GM19023 (cell line): ENCODE measurements around the gene MAPKBP1.
"Not testable (repeated sequence)": the region's sequence is repeated elsewhere in the genome, so short reads cannot be mapped to it uniquely, and the experiment has no call there.

Experiments used
- ATAC-seq: cut with Tn5 transposase; IDR thresholded peaks from one replicate; pipeline ENCODE4 v1.9.1; 2021; ENCODE audit warnings: mild to moderate bottlenecking, moderate library complexity; ENCODE audit not compliant: unreplicated experiment

MAPKBP1 gene

DNA sequence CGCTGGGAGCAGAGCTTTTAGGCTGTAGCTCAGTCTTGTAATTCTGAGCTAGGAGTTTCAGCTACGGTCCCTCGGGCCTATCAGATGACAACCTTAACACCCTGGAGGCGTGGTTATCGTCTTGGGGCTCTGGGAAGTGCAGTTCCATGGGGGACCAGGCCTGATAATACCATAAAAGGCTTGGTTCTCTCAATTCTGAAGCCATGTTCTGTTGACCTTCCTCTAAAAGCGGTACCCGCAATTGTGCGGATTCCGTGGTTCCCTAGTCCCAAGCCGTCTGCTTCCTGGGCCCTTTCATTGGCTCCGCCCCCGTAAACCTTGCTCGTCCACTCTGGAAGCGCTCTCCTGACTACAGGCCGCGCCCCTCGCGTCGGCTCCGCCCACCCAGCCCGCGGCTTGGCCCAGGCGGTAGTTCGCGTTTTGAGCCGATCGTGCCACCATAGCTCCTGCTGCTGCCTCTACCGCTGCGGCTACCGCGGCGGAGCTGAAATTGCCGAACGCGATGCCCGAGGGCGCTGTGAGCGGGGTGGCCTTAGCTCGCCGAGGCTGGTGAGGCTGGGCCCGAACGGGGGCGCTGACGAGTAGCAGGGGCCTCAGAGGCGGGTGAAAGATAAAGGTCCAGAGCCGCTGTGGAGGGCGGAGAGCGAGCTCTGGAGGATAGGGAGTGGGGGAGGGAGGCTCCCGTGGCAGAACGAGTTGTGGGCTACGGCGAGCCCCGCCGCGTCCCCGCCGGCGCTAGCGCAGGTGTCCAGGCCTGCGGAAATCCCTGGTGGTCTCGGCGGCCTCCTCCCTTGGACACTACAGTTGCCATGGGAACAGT lies at the start of gene MAPKBP1:
MAPKBP1 (plus strand) TSS at position 423 of the 820 bp plus-strand sequence. CDS start 792 bp downstream, outside the sequence.
- peak; percentile 87 for ATAC-seq

GRCh38 chr15:41727143-41727542 lies 47.1 kb upstream of the MAPKBP1 start:
- no peak for ATAC-seq

GRCh38 chr15:41728061-41728460 lies 46.2 kb upstream of the MAPKBP1 start:
- not testable (repeated sequence) for ATAC-seq

DNA sequence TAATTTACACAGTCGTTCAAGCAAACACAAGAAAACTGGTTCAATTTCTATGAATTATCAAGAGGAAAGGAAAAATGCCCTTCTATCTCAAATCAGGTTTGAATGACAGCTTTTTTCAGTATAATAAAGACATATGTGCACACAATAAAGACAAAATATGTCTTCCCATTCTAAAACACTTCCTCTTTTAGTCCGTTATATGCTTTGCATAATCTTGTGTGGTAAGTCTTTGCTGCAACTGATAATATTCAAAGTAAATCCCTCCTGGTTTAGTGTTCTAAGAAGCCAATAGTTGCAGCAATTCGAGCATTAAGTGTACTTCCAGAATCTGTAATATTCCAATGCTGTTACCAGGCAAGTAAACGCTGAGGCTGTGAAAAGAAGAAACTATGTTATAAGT lies 43.7 kb upstream of the MAPKBP1 start:
- no peak for ATAC-seq

- ATAC-seq = no peak
Observed at GRCh38 chr15:41732483-41732882, 41.8 kb upstream of the MAPKBP1 start.

GRCh38 chr15:41734079-41734478 lies 40.2 kb upstream of the MAPKBP1 start:
- no peak for ATAC-seq

GRCh38 chr15:41735046-41735445 lies 39.2 kb upstream of the MAPKBP1 start:
- ATAC-seq = no peak

GRCh38 chr15:41735492-41735891 lies 38.8 kb upstream of the MAPKBP1 start:
- ATAC-seq = not testable (repeated sequence)

DNA sequence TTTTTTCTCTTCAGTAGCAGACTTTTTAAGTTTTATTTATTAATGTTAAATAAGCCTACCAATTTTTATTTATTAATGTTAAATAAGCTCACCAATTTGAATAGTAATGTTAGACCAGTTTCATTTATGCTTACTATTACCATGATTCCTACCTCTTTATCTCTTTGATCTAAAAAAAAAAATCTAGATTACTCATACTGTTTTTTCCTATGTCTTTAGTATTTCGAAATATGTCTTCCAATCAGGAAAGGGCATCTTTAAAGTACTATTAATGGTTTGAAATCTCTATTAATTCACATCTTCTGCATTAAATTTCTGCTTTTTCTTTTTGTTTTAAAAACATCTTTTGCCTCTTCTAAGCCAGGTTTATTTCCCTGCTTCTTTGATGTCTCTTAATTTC lies 27.5 kb upstream of the MAPKBP1 start:
- ATAC-seq = no peak

DNA sequence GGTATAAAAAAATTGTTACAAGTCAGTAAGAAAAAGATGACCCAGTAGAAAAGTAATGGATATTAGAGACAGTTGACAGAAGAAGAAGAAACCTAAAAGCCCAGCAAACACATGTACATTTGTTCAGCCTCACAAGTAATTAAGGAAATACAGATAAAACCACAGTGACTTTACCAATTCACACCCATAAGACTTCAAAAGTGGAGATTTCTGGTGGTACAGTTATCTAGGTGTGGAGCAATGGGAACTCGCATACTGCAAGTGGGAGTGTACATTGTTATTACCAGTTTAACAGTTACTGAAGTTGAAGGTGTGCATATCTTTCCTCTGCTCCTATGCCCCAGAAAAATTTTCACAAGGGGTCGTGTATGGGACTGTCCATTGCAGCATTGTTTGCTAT lies 18.1 kb upstream of the MAPKBP1 start:
- no peak for ATAC-seq

- no peak for ATAC-seq
Observed at GRCh38 chr15:41772720-41773331, 1.5 kb upstream of the MAPKBP1 start.

DNA sequence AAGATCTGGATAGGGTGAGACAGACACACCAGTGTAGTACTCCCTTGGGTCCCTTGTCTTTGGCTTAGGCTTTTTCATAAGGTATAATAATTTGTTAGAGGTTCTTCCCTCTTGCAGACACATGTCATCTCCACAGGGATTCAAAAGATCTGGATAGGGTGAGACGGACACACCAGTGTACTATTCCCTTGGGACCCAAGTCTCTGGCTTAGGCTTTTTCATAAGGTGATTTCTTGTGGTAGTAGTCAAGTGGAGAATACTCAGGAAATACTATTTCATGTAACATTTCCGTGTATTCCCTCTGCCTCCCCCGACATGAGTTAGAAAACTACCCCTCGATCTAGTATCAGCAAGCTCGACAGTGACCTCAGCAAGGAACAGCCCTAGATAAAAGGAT lies 954 bp upstream of the MAPKBP1 start:
- no peak for ATAC-seq

DNA sequence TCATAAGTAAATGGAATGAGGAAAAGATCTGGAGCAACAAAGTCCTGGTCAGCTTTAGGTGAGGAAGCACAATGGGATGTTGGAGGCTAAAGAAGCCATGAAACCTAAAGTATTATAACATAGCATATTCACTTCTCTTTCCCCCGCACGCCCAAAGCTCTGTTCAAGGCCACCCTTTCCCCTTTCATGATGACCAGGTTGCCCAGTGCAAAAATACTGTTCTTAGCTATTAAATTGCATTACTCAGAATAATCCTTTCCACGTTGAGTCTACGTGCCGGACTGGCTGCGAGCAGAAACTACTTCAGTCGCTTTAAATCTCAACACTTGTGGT lies 589 bp upstream of the MAPKBP1 start:
- no peak for ATAC-seq

GRCh38 chr15:41774882-41775417 lies 666 bp downstream of the MAPKBP1 start:
- no peak for ATAC-seq

GRCh38 chr15:41775651-41776050 lies 1.4 kb downstream of the MAPKBP1 start:
- ATAC-seq = no peak

- ATAC-seq = no peak
Observed at GRCh38 chr15:41777421-41777973, 3.2 kb downstream of the MAPKBP1 start.

DNA sequence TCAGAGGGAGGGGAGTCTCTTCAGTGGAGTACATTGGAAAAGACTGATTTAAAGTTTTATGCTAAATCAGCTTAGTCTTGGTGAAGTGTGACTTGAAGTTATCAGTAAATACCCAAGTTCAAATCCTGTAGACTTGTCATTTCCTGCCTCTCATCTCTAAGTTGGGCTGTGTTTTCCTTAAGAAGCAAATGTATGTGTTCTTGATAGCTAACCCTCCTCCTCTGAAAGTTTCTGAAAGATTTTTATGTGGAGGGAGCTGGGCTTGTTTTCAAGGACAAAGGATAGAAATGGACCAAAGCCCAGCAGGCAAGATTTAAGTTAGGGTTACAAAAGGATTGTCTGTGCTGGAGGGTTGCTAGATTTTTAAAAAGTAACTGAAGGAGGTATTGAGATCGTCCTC lies 4.2 kb downstream of the MAPKBP1 start:
- ATAC-seq = no peak

DNA sequence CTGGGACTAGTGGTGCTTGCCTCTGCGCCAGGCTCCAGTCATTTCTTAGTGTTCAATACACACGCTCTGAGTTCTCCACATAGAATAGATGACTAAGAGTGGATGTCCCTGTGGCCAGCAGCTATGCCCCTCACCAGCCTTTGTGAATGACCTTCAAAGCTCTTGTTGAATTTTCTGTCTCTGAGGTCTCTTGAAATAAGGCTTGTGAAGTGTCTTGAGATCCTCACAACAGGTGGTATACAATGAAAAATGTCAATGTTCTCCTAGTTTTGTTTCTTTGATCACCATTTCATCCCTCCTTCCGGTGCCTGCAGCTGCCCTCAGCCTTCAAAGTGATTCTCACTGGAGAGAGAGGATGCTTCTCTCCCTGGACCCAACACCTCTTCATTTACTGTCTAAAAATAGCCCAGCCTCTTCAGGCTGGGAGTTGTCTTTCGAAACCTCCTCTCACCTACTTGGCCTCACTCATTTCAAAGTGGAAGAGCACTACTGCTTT lies 5.4 kb downstream of the MAPKBP1 start:
- no peak for ATAC-seq

GRCh38 chr15:41780266-41780665 lies 6.0 kb downstream of the MAPKBP1 start:
- ATAC-seq = no peak

DNA sequence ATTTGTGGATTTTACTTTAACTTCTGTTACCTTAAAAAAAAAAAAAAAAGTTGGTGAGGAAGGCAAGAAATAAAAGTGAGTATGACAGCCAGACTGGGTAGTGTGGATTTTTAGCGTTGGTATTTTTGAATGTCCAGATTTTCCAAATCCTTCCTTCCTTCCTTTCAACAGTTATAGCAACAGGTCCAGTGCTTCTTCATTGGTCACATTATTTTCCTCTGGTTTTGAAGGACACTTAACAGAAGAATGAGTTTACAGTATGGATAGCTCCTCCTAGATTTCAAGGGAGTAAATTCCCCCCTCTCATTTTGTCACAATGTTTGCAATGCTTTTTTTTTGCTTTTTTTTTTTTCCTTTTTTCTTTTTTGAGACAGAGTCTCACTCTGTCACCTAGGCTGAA lies 6.4 kb downstream of the MAPKBP1 start:
- ATAC-seq = no peak

GRCh38 chr15:41782371-41783282 lies 8.3 kb downstream of the MAPKBP1 start:
- ATAC-seq = no peak
